Esophagus squamous epithelium (tissue), 5 donors: ENCODE data around the gene ARMH3. TPM values are rescaled to one million over a fixed set of nuclear protein-coding genes. Genes with fewer than 3 reads are reported as not detected.

Source experiments
- DNase-seq: peaks from one replicate; lab custom pipeline; 2025; lab: John Stamatoyannopoulos, UW
- H3K27ac ChIP-seq, 4 donors: fragments of 200-600 bp; sonication (generic); one replicate each; pipeline ENCODE4 v1.5.1; 2016 to 2019; ENCODE audit warnings: mild to moderate bottlenecking in 1 of 4
- H3K27me3 ChIP-seq, 4 donors: fragments of 200-600 bp; sonication (generic); 1 replicate in 3 of 4; 2 replicates in 1 of 4; pipeline versions ENCODE4 v1.5.1 to v1.6.0; 2017 to 2021; ENCODE audit warnings: antibody characterized with exemption in 1 of 4
- H3K36me3 ChIP-seq, 3 donors: fragments of 200-600 bp; sonication (generic); one replicate each; pipeline ENCODE4 v1.5.1; 2016 to 2019
- H3K4me1 ChIP-seq, 3 donors: fragments of 200-600 bp; sonication (generic); one replicate each; pipeline ENCODE4 v1.5.1; 2017 to 2019
- H3K4me3 ChIP-seq, 4 donors: fragments of 200-600 bp; sonication (generic); 1 replicate in 3 of 4; 2 replicates in 1 of 4; pipeline ENCODE4 v1.5.1; 2016 to 2019; ENCODE audit warnings: mild to moderate bottlenecking in 2 of 4, moderate library complexity in 1 of 4
- H3K9me3 ChIP-seq, 3 donors: fragments of 200-600 bp; sonication (generic); one replicate each; pipeline ENCODE4 v1.5.1; 2016 to 2019
- POLR2A ChIP-seq, 4 donors: fragments of 450-650 bp; IDR thresholded peaks; one replicate each; pipeline ENCODE4 v1.6.1; 2017; ENCODE audit warnings: antibody characterized with exemption in 4 of 4, mild to moderate bottlenecking in 4 of 4, moderate library complexity in 3 of 4
- WGBS, 2 donors: methylation state at CpG; one replicate each; pipeline ENCODE4 v1.1.5; 2018; 5-methylcytosine and 5-hydroxymethylcytosine counted together
- intact Hi-C: fragments of 100-400 bp; cut with DNase I; formaldehyde crosslinking; loops from one replicate; pipeline ENCODE4 v1.15.0; 2022
- total RNA-seq, 4 donors: library from RNA; depleted of rRNA; stranded (reverse); fragments of >200 nt; gene quantifications; one replicate each; pipeline ENCODE4 v1.1.0, GENCODE V29; 2016
- TF ChIP-seq, protein P1 (sequence below), 6 experiments: fragments of 450-650 bp in 4 of 6; fragments of 200-600 bp in 2 of 6; sonication (generic) in 2 of 6; IDR thresholded peaks; one replicate each; pipeline ENCODE4 v1.5.1; 2016 to 2019; ENCODE audit warnings: antibody characterized with exemption in 6 of 6, mild to moderate bottlenecking in 4 of 6, moderate library complexity in 4 of 6
- donor health status: DM: yes; HTN: yes; CAD: no.

Gene ARMH3
- total RNA-seq, 4 donors from 2014 or later, result 13.3 to 17.2 (median 16.1) TPM

GRCh38 chr10:101858723-101859500, 197.1 kb downstream of the ARMH3 start:
- WGBS, 2 donors, result 49 to 52% methylated on average over 3 of the region's 3 CpGs
- no peaks in the 10 kb centered on the region for H3K27me3 ChIP-seq
- TF ChIP-seq, protein P1, sequence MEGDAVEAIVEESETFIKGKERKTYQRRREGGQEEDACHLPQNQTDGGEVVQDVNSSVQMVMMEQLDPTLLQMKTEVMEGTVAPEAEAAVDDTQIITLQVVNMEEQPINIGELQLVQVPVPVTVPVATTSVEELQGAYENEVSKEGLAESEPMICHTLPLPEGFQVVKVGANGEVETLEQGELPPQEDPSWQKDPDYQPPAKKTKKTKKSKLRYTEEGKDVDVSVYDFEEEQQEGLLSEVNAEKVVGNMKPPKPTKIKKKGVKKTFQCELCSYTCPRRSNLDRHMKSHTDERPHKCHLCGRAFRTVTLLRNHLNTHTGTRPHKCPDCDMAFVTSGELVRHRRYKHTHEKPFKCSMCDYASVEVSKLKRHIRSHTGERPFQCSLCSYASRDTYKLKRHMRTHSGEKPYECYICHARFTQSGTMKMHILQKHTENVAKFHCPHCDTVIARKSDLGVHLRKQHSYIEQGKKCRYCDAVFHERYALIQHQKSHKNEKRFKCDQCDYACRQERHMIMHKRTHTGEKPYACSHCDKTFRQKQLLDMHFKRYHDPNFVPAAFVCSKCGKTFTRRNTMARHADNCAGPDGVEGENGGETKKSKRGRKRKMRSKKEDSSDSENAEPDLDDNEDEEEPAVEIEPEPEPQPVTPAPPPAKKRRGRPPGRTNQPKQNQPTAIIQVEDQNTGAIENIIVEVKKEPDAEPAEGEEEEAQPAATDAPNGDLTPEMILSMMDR (IDR thresholded peaks at IDR 0.05), result no peak
- no peak for TF ChIP-seq POLR2A (IDR thresholded peaks at IDR 0.05)
- peaks cover 0 to 18% (median 0%) of the 10 kb centered on the region in 3 donors for H3K36me3 ChIP-seq
- peaks cover 0 to 12% (median 0%) of the 10 kb centered on the region in 3 donors for H3K9me3 ChIP-seq
- no peak overlapping the region for H3K27ac ChIP-seq
- DNase-seq, result no peak
- H3K4me3 ChIP-seq, result no peak overlapping the region
- H3K4me1 ChIP-seq, result no peaks in the 10 kb centered on the region
- intact Hi-C loops, result no loop called here

- Histone ChIP-seq H3K36me3 (peaks cover 0 to 16% (median 0%) of the 10 kb centered on the region in 3 donors), H3K4me1 (no peaks in the 10 kb centered on the region), H3K27me3 (no peaks in the 10 kb centered on the region), H3K9me3 (peaks cover 0 to 12% (median 0%) of the 10 kb centered on the region in 3 donors), H3K27ac (no peak overlapping the region), H3K4me3 (no peak overlapping the region)
- WGBS, 2 donors, result 0% methylated on average over 1 of the region's 1 CpG
- intact Hi-C loops, result no loop called here
- no peak for DNase-seq
- TF ChIP-seq POLR2A (IDR thresholded peaks at IDR 0.05), result no peak
- TF ChIP-seq, protein P1 (IDR thresholded peaks at IDR 0.05), result no peak
Observed at GRCh38 chr10:101857802-101858476, 198.0 kb downstream of the ARMH3 start.

GRCh38 chr10:101856626-101857025, 199.3 kb downstream of the ARMH3 start:
- H3K27ac ChIP-seq, result no peak overlapping the region
- peaks cover 0 to 7% (median 0%) of the 10 kb centered on the region in 3 donors for H3K36me3 ChIP-seq
- peaks cover 0 to 12% (median 0%) of the 10 kb centered on the region in 3 donors for H3K9me3 ChIP-seq
- H3K27me3 ChIP-seq, result no peaks in the 10 kb centered on the region
- TF ChIP-seq POLR2A (IDR thresholded peaks at IDR 0.05), result no peak
- TF ChIP-seq, protein P1 (IDR thresholded peaks at IDR 0.05), result no peak
- no peaks in the 10 kb centered on the region for H3K4me1 ChIP-seq
- intact Hi-C loops, result no loop called here
- no peak overlapping the region for H3K4me3 ChIP-seq
- no peak for DNase-seq

DNA sequence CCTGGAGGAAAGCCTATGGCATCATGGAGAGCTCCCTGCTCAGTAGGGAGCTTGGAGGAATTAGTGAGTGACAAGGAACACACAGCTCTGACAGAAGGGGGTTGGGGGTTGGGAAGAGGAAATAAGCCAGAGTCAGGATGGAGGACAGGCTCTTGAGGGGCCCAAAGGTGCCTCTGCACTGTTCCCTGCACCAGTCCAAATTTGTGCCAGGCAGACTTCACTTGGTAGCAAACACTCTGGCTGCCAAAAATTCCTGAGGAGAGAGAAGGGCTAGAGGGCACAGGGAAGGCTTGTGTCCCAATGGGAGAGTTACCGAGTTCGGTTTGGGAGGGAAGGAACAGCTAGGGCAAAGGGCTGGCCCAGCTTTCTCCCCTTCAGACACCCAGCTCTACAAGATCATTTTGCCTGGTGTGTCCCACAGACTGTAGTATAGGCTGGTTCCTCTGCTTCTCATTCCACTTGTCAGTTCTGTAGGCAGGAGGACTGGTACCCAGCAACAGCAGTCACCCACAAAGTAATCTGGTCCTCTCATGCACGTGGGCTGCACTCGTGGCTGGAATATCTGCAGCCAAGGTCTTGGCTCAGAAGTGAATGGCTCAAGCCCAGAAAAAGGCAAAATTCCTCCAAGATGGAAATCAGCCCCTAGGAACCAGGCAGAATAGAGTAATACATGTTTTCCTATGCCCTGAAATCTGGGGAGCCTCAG, 204.4 kb downstream of the ARMH3 start:
- intact Hi-C loops, result no loop called here
- TF ChIP-seq POLR2A (IDR thresholded peaks at IDR 0.05), result no peak
- TF ChIP-seq, protein P1 (IDR thresholded peaks at IDR 0.05), result no peak
- 83 to 88% methylated on average over 2 to 4 of the region's 4 CpGs for WGBS, 2 donors
- no peak overlapping the region for H3K27ac ChIP-seq
- no peaks in the 10 kb centered on the region for H3K27me3 ChIP-seq
- H3K9me3 ChIP-seq, result no peaks in the 10 kb centered on the region
- peaks cover 0 to 50% (median 4%) of the 10 kb centered on the region in 3 donors for H3K36me3 ChIP-seq
- DNase-seq, result no peak
- H3K4me3 ChIP-seq, result no peak overlapping the region
- peaks cover 0 to 12% (median 0%) of the 10 kb centered on the region in 3 donors for H3K4me1 ChIP-seq
